Breast epithelium (tissue), 3 donors: Measurements from ENCODE around the gene SYNDIG1.

ENCODE experiments used
- POLR2A ChIP-seq: fragments of 450-650 bp; IDR thresholded peaks from one replicate; pipeline ENCODE4 v1.6.1; 2016; ENCODE audit warnings: antibody characterized with exemption, mild to moderate bottlenecking, moderate library complexity
- POLR2AphosphoS5 ChIP-seq, 3 donors: sonication (generic); formaldehyde crosslinking; IDR thresholded peaks; one replicate each; pipeline ENCODE4 v1.6.1; 2017; ENCODE audit warnings: antibody characterized with exemption in 3 of 3
- TF ChIP-seq, protein P1 (sequence below), 3 donors: fragments of 450-650 bp; IDR thresholded peaks; one replicate each; pipeline ENCODE4 v1.5.1; 2016 to 2017; ENCODE audit warnings: antibody characterized with exemption in 3 of 3, mild to moderate bottlenecking in 3 of 3, moderate library complexity in 3 of 3

DNA sequence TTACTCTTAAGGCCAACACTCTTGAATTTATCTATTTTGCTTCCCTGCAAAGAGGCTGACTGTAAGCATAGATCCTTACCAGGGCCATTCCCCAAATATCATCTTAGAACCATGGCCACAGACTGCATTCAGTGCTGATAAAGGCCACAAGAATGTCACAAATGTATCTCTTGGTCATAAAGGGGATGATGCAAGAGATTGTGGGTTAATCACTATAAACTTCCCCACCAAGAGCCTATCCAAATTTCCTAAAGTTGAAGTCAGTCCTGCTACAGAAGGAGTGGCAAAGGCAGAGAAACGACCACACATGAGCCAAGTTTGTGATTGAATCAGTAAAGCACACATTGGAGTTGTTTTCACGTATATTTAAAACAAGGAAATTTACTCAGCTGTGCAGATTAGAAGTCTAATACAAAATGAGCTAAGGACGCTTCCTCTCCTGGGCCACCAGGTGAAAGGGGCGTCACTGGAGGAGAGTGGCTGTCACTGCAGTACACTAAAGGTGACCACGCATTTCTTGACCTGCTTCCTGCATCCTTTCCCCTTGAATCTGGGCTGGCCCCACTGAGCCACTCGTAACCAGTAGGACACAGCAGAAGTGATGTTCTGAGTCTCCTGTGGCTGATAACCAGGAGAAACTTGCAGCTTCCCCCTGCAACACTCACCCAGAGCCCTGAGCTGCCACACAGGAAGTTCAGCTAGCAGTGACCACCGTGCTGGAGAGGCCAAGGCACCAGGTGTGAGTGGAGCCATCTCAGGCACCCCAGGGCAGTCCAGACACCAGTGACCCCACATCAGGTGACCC is 181.9 kb downstream of the SYNDIG1 start:
- TF ChIP-seq, protein P1, sequence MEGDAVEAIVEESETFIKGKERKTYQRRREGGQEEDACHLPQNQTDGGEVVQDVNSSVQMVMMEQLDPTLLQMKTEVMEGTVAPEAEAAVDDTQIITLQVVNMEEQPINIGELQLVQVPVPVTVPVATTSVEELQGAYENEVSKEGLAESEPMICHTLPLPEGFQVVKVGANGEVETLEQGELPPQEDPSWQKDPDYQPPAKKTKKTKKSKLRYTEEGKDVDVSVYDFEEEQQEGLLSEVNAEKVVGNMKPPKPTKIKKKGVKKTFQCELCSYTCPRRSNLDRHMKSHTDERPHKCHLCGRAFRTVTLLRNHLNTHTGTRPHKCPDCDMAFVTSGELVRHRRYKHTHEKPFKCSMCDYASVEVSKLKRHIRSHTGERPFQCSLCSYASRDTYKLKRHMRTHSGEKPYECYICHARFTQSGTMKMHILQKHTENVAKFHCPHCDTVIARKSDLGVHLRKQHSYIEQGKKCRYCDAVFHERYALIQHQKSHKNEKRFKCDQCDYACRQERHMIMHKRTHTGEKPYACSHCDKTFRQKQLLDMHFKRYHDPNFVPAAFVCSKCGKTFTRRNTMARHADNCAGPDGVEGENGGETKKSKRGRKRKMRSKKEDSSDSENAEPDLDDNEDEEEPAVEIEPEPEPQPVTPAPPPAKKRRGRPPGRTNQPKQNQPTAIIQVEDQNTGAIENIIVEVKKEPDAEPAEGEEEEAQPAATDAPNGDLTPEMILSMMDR (IDR thresholded peaks at IDR 0.05) = no peak
- TF ChIP-seq POLR2A (no peak), POLR2AphosphoS5 (IDR thresholded peaks at IDR 0.05) (no peak)
